ENCODE measurements around the gene GPC5. TPM values are rescaled to one million over a fixed set of nuclear protein-coding genes. Genes with fewer than 3 reads are reported as not detected.

Gene GPC5
- total RNA-seq, 1 donor from 2014 or later: 0.57 TPM

GRCh38 chr13:91649456-91649855, 251.0 kb downstream of the GPC5 start:
- H3K4me1 Mint-ChIP-seq (ENCODE audit: low read depth): peaks cover 4% of the 10 kb centered on the region
- no peak overlapping the region for H3K4me3 Mint-ChIP-seq (ENCODE audit: low read depth)
- no peaks in the 10 kb centered on the region for H3K9me3 Mint-ChIP-seq (ENCODE audit: low read depth)
- no peaks in the 10 kb centered on the region for H3K36me3 Mint-ChIP-seq (ENCODE audit: insufficient read depth)
- DNase-seq (ENCODE audit: low spot score, unreplicated experiment): no peak
- H3K27ac Mint-ChIP-seq: no peak overlapping the region
- no peak for TF ChIP-seq CTCF (IDR thresholded peaks at IDR 0.05; ENCODE audit: unreplicated experiment)
- H3K27me3 Mint-ChIP-seq: no peaks in the 10 kb centered on the region

- no peak overlapping the region for H3K27ac Mint-ChIP-seq
- TF ChIP-seq CTCF (IDR thresholded peaks at IDR 0.05; ENCODE audit: unreplicated experiment): no peak
- no peak for DNase-seq (ENCODE audit: low spot score, unreplicated experiment)
- peaks cover 4% of the 10 kb centered on the region for H3K4me1 Mint-ChIP-seq (ENCODE audit: low read depth)
- H3K27me3 Mint-ChIP-seq: no peaks in the 10 kb centered on the region
- H3K4me3 Mint-ChIP-seq (ENCODE audit: low read depth): no peak overlapping the region
- H3K36me3 Mint-ChIP-seq (ENCODE audit: insufficient read depth): no peaks in the 10 kb centered on the region
- H3K9me3 Mint-ChIP-seq (ENCODE audit: low read depth): no peaks in the 10 kb centered on the region
Measured at GRCh38 chr13:91652404-91653301, 254.2 kb downstream of the GPC5 start.

GRCh38 chr13:91655731-91656130, 257.3 kb downstream of the GPC5 start:
- H3K36me3 Mint-ChIP-seq (ENCODE audit: insufficient read depth): no peaks in the 10 kb centered on the region
- H3K4me3 Mint-ChIP-seq (ENCODE audit: low read depth): no peak overlapping the region
- no peak for TF ChIP-seq CTCF (IDR thresholded peaks at IDR 0.05; ENCODE audit: unreplicated experiment)

GRCh38 chr13:91657283-91657682, 258.9 kb downstream of the GPC5 start:
- H3K36me3 Mint-ChIP-seq (ENCODE audit: insufficient read depth): no peaks in the 10 kb centered on the region
- no peak overlapping the region for H3K4me3 Mint-ChIP-seq (ENCODE audit: low read depth)
- TF ChIP-seq CTCF (IDR thresholded peaks at IDR 0.05; ENCODE audit: unreplicated experiment): no peak
- H3K9me3 Mint-ChIP-seq (ENCODE audit: low read depth): no peaks in the 10 kb centered on the region
- peaks cover 6% of the 10 kb centered on the region for H3K4me1 Mint-ChIP-seq (ENCODE audit: low read depth)
- DNase-seq (ENCODE audit: low spot score, unreplicated experiment): no peak
- H3K27ac Mint-ChIP-seq: no peak overlapping the region
- no peaks in the 10 kb centered on the region for H3K27me3 Mint-ChIP-seq

More at GRCh38 chr13:91655731-91656130, 257.3 kb downstream of the GPC5 start:
- no peak for DNase-seq (ENCODE audit: low spot score, unreplicated experiment)
- no peaks in the 10 kb centered on the region for H3K27me3 Mint-ChIP-seq
- no peaks in the 10 kb centered on the region for H3K9me3 Mint-ChIP-seq (ENCODE audit: low read depth)
- no peak overlapping the region for H3K27ac Mint-ChIP-seq
- peaks cover 6% of the 10 kb centered on the region for H3K4me1 Mint-ChIP-seq (ENCODE audit: low read depth)

- DNase-seq (ENCODE audit: low spot score, unreplicated experiment): no peak
- peaks cover 6% of the 10 kb centered on the region for H3K4me1 Mint-ChIP-seq (ENCODE audit: low read depth)
- no peaks in the 10 kb centered on the region for H3K9me3 Mint-ChIP-seq (ENCODE audit: low read depth)
- TF ChIP-seq CTCF (IDR thresholded peaks at IDR 0.05; ENCODE audit: unreplicated experiment): no peak
- no peaks in the 10 kb centered on the region for H3K27me3 Mint-ChIP-seq
- no peak overlapping the region for H3K27ac Mint-ChIP-seq
- no peaks in the 10 kb centered on the region for H3K36me3 Mint-ChIP-seq (ENCODE audit: insufficient read depth)
- no peak overlapping the region for H3K4me3 Mint-ChIP-seq (ENCODE audit: low read depth)
Measured at GRCh38 chr13:91659256-91660075, 261.0 kb downstream of the GPC5 start.

All from progenitor cell of endocrine pancreas (in vitro differentiated cells).